ENCODE results near the gene LYPD6B. TPM values are rescaled to one million over a fixed set of nuclear protein-coding genes. Genes with fewer than 3 reads are reported as not detected.

LYPD6B gene
- total RNA-seq, 1 donor from 2014 or later = not detected

DNA sequence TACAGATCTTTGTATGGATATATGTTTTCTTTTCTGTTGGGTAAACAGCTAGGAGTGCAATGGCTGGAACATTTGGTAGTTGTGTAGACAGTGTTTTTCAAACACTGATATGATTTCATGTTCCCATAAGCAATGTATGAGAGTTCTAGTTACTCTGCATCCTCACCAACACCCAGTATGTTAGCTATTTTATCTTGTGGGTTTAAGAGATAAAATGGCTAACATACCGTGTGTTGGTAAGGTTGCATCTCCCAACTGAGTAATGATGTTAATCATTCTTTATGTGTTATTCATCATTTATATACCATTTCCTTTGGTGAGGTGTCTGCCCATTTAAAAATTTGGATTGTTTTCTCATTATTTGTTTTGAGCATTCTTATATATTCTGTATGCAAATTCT, 65.7 kb downstream of the LYPD6B start:
- no peak for DNase-seq (ENCODE audit: low read depth in 2 of 2)

DNA sequence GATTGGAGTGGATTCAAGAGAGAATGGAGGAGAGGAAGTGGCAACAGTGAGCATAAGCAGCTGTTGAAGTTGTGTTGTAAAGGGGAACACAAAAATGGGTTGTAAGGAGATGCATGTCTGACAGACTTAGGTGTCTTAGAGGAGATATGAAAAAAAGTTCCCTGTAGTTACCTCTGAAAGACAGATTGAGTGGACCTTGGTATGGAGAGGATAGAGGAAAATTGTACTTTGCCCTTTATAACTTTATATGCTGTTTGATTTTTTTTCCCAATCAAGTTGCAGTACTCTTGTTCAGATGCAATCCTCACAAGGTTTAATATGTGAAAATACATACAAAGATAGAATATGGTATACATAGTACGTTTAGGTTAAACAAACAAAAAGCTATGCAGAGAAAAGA, 73.6 kb downstream of the LYPD6B start:
- DNase-seq (ENCODE audit: low read depth in 2 of 2) = no peak

DNA sequence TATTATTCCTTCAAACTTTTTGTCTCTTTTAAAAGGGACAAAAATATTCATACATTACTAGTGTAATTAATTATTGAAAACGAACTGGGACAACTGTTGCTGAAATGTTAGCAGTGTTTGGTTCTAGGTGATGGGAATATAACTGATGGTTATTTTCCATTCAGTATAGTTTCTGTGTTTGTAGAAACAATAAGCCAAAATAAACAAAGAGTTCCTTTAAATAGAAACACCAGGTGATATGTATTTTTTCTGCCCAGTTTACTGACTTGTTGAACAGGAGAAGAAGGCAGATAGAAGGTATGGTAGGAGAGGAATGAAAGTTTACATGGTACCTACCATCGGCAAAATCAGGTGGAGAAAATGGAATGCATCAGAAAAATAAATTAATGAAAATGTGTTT, 74.2 kb downstream of the LYPD6B start:
- DNase-seq (ENCODE audit: low read depth in 2 of 2) = no peak

DNA sequence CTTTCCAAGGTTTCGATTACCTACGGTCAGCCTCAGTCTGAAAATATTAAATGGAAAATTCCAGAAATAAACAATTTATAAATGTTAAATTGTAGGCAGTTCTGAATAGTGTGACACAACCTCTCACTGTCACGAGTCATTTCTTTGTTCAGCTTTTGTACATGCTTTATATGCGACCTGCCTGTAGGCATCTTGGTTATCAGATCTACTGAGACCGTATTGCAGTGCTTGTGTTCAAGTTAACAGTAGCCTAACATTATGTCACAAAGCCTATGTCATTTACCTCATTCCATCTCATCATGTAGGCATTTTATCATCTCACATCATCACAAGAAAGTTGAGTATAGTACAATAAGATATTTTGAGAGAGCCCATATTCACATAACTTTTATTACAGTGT, 77.3 kb downstream of the LYPD6B start:
- no peak for DNase-seq (ENCODE audit: low read depth in 2 of 2)

DNA sequence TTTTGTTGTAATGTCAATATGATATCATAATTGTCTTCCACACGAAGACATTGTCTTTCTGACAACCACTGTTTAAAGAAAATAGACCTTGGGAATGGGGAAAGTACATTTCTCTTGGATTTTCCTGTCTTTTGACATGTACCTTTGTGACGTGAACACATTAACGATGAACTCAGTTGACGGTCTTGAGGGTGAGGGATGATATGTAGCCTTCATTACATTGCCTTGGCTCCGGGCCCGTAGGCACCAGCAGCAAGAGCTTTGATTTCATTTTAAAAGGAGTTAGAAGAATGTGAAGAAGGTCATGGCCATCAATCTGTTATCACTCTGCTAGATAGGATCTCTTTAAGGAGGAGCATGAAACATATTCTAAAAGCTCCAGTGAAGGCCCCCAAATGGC, 80.9 kb downstream of the LYPD6B start:
- DNase-seq (ENCODE audit: low read depth in 2 of 2) = no peak

DNA sequence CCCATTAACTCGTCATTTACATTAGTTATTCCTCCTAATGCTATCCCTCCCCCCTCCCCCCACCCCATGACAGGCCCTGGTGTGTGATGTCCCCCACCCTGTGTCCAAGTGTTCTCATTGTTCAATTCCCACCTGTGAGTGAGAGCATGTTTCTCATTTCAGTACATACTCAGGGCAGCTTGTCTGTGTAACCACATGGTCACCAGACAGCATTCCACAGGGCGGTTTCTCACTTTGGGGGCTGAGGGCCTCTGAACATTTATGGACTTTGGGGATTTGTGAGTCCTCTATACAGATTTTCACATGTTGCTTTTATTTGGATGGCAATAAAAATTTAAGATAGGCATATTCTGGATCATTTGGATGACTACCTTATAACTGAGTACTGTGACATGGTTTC, 84.0 kb downstream of the LYPD6B start:
- DNase-seq (ENCODE audit: low read depth in 2 of 2) = no peak

DNA sequence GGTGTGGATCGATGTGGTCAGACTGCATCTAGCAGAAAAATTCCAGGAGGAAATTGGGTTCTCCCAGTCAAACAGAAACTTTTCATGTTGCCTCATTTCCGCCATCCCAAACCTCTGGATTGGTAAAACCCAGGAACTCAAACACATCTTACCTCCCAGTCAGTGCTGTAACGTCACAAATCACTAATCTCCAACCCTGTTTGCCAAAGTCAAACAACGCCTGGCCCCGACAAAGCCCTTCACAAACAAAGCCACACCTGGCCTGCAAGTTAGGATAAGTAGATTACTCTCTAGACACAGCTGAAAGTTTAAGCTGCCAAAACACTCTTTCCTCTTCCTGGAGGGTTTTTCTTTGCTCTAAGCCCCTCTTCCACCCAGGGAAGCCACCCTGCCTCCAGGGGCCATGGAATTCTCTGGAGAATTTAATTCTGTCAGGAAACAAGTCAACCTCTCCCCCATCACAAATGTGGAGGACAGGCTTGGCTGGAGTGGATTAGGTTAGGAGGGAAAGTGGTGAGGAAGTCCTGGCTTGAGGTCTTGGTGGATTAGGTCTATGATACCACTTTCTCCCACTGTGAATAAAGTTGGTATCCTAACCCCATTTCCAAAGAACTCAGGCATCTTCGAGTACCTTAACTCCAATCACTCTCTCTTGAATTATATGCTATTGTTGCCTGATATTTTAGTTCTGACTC, 86.7 kb downstream of the LYPD6B start:
- DNase-seq (ENCODE audit: low read depth in 2 of 2) = no peak

DNA sequence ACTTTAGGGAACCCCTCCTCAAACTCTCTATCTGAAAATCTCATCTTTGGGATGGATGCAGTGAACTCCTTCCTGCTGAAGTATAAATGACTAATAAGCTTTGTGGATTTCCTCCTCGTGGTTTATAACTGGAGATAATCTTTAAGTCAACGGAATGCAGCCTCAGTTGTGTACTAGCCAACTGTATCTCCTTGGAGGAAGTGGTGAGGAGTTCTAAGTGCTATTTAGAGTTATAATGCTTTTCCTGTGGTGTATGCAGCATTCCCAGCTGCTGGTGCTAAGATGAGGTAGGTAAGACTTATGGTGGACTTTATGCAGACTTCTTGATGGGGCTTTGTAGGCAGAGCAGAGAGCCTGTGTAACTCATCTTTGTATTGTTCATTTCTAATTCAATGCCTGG, 90.9 kb downstream of the LYPD6B start:
- DNase-seq (ENCODE audit: low read depth in 2 of 2) = no peak

DNA sequence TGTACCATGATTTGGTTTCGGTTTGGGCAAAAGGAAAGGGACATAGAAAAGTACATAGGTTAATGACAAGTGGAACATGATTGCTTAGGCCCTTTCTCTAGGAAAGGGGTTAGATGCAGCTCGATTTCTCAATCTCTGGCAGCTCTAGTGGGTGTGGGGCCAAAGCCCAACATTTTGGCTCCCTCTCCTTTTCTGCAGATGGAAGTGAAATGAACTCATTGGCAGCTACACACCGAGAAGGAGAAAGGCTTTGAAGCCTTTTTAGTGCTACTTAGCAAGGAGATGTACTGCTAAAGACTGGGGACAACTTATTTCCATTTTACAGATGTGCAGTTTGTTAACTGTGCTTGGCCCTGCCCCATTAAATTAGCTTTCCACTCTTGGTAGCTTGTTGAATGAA, 93.8 kb downstream of the LYPD6B start:
- no peak for DNase-seq (ENCODE audit: low read depth in 2 of 2)

DNA sequence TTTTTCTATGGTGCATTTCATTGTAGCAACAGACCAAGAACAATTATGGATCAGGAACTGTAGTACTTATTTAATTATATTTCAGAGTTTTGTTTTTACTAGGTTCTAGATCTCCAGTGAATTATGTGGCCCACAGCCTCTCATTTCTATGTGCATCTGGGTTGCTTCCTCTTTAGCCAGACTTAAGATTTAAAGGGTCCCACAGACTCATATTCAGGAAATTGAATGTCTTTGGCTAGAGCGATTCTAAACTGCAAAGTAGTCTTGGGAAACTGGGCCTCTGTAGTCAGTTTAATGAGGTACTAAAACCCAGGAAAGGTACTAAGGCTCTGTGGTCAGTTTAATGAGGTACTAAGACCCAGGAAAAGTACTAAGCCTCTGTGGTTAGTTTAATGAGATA, 94.4 kb downstream of the LYPD6B start:
- DNase-seq (ENCODE audit: low read depth in 2 of 2) = no peak

DNA sequence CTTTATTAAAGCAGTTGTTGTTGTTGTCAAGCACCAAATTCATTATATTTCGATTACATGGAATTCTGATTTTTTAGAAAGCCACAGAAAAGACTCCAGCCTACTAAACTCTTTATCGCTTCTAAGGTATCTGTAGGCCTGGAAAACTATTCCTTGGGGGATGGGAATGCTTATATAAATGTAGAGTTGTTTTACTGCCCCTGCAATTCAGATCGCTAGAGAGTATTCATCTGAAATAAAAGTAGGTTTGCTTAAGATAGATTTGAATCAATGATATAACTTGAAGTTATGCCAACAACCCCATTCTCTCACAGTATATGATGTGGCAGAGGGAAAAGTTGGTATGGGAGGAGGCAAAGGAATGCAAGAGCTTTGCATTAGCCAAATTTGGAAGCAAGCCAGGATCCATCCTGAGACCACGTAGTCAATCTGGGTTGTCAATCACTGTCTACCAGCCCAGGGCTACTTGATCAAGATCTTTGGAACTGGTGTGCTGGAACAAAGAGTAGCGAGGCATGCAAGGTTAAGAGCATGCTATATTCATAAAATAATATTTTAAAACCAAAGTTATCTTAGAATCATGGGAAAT, 95.9 kb downstream of the LYPD6B start:
- DNase-seq (ENCODE audit: low read depth in 2 of 2) = no peak

DNA sequence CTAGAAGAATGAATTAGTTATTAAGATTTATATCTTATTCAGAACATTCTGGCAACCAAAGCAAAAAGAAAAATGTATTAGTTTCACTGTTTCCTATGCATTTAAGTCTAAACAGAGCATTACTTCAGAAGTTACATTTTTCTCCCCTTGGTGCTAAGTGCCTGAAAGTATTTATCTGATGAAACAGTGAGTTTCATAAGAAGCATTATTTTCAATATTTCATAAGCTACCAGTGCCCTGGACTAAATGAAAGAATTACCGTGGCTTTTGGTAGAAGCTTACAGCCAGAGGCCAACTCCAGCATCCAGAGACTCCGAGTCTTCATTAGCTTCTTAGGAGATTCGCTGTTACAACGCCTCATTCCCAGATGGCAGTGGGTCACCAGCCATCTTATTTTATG, 97.6 kb downstream of the LYPD6B start:
- no peak for DNase-seq (ENCODE audit: low read depth in 2 of 2)

DNA sequence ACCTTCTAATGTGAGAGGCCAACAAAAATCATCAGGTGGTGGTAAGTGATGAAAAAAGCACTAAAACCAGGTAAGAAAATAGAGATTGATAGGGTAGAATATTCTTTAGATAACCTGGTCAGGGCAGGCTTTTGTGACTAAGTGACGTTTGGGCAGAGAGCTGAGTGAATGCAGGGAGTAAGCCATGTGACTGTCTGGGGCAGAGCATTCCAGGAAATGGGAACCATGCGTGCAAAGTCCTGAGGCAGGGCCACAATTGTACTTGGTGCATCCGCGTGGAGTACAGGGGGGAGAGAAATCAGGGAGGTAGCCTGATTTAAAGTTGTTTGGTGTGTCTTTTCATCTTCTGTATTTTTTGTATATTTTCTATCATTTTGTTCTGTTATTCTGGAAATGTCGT, 102.5 kb downstream of the LYPD6B start:
- no peak for DNase-seq (ENCODE audit: low read depth in 2 of 2)

DNA sequence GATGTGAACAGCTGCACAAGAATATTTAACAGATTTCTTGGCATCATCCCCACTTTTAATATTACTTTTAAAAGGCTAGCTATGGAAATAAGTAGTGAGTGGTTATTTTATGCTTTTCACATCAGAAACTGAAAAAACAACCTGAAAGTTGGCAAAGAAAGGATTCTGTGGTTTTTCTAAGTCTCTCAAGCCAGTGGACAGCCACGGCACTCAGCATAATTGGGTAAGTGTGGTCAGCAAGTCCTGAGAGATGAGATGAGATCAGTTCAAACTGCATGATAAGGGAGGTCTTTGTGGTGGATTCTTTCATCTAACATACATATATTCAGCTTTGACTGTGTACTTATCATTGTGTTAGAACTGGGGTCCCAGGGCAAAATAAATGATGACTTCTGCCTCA, 105.2 kb downstream of the LYPD6B start:
- no peak for DNase-seq (ENCODE audit: low read depth in 2 of 2)

DNA sequence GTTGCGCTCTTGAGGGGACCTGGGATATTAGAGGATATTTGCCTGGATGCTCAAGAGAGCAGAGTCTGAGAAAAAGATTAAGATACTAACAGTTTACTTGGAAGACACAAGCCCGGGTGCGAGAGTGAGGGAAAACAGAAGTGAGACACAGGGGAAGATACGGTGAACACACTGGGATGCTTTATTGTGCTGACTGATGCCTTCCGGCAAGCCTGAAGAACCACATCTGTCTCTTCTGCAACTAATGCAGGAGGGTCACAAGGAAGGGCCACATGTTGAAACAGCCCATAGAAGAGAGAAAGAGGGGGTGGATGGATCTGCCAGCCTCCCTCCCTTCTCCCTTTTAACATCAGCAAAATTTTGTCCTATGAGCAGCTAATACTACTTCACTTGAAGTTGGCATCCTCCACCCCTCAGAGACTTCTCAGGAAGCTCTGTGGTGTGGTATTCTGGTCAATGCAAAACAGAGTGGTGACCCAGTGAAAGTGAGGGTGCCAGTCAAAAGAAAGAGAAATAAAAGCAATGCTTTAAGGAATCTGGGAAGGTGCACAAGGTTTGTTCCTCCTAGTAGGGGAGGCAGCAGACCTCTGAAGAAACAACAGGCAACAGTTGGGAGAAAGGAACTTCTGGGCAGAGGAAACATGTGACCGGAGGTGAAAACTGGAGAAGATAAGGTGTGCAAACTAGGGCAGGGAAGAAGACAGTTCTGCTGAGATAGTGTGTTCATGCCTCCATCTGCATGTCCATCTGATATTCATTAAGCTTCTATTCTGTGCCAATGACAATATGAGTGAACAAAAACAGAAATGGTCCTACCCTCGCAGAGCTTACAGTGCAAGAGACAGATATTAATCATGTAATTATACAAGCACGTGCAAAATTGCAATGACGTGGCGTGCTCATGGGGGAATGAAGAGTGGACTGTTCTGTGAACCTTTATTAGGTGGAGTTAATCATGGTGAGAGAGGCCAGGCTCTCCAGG, 107.1 kb downstream of the LYPD6B start:
- no peak for DNase-seq (ENCODE audit: low read depth in 2 of 2)

DNA sequence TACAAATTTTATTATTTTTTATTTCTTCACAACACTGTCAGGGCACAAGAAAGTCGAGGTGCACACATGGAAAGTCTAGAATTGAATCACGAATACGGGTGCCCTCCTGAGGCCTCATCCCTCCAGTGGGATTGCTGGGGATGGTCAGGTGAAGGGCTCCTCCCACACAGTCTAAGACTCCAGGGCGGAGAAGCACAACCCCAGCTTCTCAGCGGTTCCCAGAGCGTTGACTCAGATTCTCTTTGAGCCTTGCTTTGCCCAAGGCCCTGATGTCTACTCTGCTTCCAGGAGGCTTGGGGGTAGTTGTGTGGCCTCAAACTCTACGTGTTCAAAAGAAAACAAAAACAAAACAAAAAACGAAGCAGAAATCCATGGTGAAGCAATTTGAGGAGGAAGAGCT, 108.4 kb downstream of the LYPD6B start:
- no peak for DNase-seq (ENCODE audit: low read depth in 2 of 2)

DNA sequence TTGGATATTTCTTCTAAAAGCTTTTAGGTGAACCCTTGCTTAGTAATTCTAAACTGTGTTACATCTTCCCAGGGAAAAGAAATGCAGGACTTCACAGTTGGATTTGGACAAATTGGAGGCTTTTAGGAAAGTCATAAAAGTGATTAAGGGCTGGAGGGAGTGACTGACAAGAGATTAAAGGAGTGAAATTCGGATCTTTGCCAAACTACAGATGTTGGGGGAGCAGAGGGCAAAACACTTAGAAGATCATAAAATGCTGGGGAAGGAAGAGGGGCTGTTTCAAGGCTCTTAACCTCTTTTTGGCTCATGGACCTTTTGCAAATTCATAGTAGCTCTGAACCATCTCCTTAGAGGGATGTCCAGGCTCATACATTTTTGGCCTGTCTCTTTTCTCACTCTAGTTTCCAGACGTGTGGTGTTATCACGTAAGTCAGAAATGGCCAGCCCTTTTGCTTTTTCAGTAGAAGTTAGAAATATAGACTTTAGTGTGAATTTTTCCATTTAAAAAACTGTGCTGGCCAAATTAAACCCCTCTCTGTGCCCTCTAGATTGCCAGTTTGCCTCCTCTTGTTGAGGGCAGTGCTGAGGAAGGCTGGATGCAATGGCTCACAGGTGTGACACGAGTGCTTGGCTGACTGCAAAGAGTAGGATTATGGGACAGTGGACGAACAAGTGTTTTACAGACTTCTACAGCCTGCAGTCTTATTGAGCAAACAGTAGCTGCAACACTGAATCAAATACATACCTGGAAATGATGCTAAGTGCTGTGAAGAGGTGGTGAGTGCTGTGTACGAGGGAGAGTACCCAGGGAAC, 109.9 kb downstream of the LYPD6B start:
- no peak for DNase-seq (ENCODE audit: low read depth in 2 of 2)

DNA sequence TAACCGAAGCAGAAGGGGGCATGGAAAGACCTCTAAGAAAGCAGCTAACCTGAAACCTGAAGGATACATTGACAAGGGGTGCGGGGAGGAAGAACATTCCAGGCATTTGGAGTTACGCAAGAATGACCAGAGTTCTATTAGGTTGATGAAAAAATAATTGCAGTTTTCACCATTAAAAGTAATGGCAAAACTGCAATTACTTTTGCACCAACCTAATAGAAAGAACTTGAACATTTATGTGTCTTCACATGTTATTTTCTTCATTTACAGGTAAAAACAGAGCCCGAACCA, 110.5 kb downstream of the LYPD6B start:
- no peak for DNase-seq (ENCODE audit: low read depth in 2 of 2)

DNA sequence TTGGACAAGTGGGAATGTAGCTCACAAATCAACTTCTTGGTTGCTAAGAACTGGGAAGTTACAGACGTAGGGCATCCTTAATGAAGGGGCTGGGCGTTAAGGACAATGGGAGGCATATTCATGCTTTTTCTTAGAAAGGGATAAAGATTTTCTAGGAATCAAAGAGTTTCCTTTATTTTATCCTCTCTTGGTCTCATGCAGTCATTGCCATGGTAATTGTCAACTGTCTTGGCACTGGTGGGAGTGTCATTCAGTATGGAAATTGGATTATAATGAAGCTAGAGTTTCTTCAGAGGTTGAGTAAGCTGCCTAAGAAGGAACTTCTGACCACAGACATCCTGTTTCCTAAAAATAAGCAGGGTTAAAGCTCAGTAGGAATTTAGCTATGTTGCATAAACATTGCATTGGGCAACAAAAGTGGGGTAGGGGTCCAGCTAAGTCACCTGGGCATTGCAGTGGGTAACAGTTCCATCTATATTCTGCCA, 114.0 kb downstream of the LYPD6B start:
- DNase-seq (ENCODE audit: low read depth in 2 of 2) = no peak

DNA sequence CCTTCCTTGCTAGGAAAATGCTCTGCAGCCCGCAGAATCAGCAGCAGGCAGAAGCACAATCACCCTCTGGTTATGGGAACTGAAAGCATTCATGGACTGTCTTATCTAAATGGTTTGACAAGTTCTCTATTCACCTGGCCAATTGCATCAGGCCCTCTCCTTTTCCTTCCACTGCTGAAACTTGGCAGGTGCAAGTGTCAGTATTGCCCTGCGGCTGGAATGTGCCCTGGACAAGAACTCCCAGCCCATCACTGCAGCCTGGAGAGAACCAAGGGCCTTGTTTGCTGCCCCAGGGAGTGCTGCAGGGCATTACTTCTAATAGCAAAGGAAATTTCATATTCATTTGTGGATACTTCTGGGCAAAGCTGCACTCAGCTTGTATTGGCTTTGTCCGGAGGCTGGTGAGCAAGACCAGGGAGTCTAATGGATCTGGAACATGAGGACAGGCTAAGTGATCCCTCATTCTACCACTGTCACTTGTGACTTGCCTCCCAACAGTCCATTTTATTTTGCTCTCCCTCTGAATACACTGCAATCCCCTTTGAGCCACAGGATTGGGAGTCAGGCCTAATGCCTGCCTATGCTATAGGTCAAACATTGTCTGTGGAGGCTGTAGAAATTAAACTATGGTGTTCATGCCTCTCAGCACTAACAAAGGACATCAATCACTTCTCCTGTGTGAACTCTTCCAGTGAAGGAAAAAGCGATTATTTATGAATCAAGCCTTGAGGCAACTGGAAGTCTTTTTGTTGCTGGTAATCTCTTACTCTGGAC, 116.9 kb downstream of the LYPD6B start:
- DNase-seq (ENCODE audit: low read depth in 2 of 2) = no peak

DNA sequence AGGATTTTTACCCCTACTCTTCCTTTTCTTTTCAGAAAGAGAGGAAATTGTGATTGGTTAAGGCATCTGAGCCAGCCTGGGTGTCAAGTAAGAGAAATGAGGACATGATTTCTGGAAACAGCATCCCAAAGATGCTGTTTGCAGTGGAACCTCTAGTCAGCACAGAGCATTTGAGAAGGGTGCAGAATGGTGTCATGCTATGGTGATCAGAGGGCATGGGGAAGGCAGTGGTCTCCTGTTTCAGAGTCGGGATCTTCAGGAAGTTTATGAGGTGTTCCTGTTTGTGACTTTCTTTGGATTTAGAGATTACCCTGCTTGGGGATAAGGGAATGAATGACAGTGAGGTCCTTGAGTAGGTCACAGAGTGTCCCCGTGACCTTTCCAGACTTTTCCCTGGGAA, 117.5 kb downstream of the LYPD6B start:
- DNase-seq (ENCODE audit: low read depth in 2 of 2) = no peak
